D341Med (cell line): ENCODE results near the gene SEMA3B.
"Not testable (repeated sequence)": the region's sequence is repeated elsewhere in the genome, so short reads cannot be mapped to it uniquely, and the experiment has no call there.

Experiments
- DNase-seq: peaks from one replicate; pipeline ENCODE4 v3.0.0; 2012; ENCODE audit warnings: low spot score

Gene SEMA3B

GRCh38 chr3:50272911-50273688 lies 4.2 kb downstream of the SEMA3B start:
- DNase-seq = peak; percentile 95

GRCh38 chr3:50273689-50274065 lies 4.7 kb downstream of the SEMA3B start:
- DNase-seq = no peak

GRCh38 chr3:50274371-50275104 lies 5.6 kb downstream of the SEMA3B start:
- peak; percentile 81 for DNase-seq

- DNase-seq = peak; percentile 56
Observed at GRCh38 chr3:50275141-50275995, 6.4 kb downstream of the SEMA3B start.

- no peak for DNase-seq
Observed at GRCh38 chr3:50275996-50276761, 7.2 kb downstream of the SEMA3B start.

GRCh38 chr3:50276762-50277101 lies 7.8 kb downstream of the SEMA3B start:
- DNase-seq = no peak

- DNase-seq = no peak
Observed at GRCh38 chr3:50278123-50278879, 9.4 kb downstream of the SEMA3B start.

GRCh38 chr3:50278880-50279224 lies 9.9 kb downstream of the SEMA3B start, which contains the start of gene LSMEM2:
LSMEM2 (plus strand) TSS chr3:50279087; CDS start chr3:50279114, 27 bp downstream.
- no peak for DNase-seq

GRCh38 chr3:50279255-50280016 lies 10.5 kb downstream of the SEMA3B start:
- DNase-seq = no peak

- not testable (repeated sequence) for DNase-seq
Observed at GRCh38 chr3:50284121-50284520, 15.2 kb downstream of the SEMA3B start.

GRCh38 chr3:50286322-50287227 lies 17.6 kb downstream of the SEMA3B start:
- no peak for DNase-seq

- no peak for DNase-seq
Observed at GRCh38 chr3:50287262-50287661, 18.3 kb downstream of the SEMA3B start.

- no peak for DNase-seq
Observed at GRCh38 chr3:50288387-50289007, 19.6 kb downstream of the SEMA3B start.

- no peak for DNase-seq
Observed at GRCh38 chr3:50289130-50289529, 20.2 kb downstream of the SEMA3B start.

- DNase-seq = no peak
Observed at GRCh38 chr3:50290161-50290641, 21.3 kb downstream of the SEMA3B start.

GRCh38 chr3:50292159-50293078 lies 23.5 kb downstream of the SEMA3B start, which contains the start of gene IFRD2:
IFRD2 (minus strand) TSS chr3:50292429; CDS start chr3:50292274, 155 bp downstream.
- DNase-seq = peak; percentile 96

GRCh38 chr3:50293079-50293801 lies 24.3 kb downstream of the SEMA3B start:
- no peak for DNase-seq
